Measurements from ENCODE around the gene ESR2. TPM values are rescaled to one million over a fixed set of nuclear protein-coding genes. Genes with fewer than 3 reads are reported as not detected.

Gene ESR2
- polyA plus RNA-seq, 1 of the 3 experiments (the other 2 are of a cell fraction) = 0.03 TPM

GRCh38 chr14:64194404-64194803, 99.8 kb downstream of the ESR2 start:
- no peaks in the 10 kb centered on the region for H3K79me2 ChIP-seq (ENCODE audit: insufficient read depth)
- H3F3A ChIP-seq (replicated peaks; ENCODE audit: insufficient read depth) = no peaks in the 10 kb centered on the region
- ChIA-PET POLR2A (no interaction called here), CTCF (interaction anchor here (1.5 kb wide), 2 partner anchors 100 to 395 kb away, joined by 3 read pairs; partner anchors contain the start of gene ESR2)
- H3K9me3 ChIP-seq = no peaks in the 10 kb centered on the region
- no peak overlapping the region for H3K27ac ChIP-seq (ENCODE audit: low read depth in 2 of 2, low read length in 1 of 2)
- H3K36me3 ChIP-seq (replicated peaks in 1 of 2; ENCODE audit: control insufficient read depth in 1 of 2, insufficient read depth in 2 of 2, low read length in 1 of 2) = no peaks in the 10 kb centered on the region
- no peak for TF ChIP-seq ELF1 (IDR thresholded peaks at IDR 0.05)
- no peak for TF ChIP-seq EP300 (IDR thresholded peaks at IDR 0.05; ENCODE audit: borderline replicate concordance in 1 of 2, low read depth in 1 of 2, low read length in 1 of 2)
- TF ChIP-seq, protein P1, sequence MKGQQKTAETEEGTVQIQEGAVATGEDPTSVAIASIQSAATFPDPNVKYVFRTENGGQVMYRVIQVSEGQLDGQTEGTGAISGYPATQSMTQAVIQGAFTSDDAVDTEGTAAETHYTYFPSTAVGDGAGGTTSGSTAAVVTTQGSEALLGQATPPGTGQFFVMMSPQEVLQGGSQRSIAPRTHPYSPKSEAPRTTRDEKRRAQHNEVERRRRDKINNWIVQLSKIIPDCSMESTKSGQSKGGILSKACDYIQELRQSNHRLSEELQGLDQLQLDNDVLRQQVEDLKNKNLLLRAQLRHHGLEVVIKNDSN (IDR thresholded peaks at IDR 0.05; ENCODE audit: borderline replicate concordance, low read depth) = no peak
- no peak for TF ChIP-seq YY1 (IDR thresholded peaks at IDR 0.05; ENCODE audit: low read depth)
- no peak for TF ChIP-seq FOXJ3 (CRISPR knock-in tag; IDR thresholded peaks at IDR 0.05)
- no peak for TF ChIP-seq REST (IDR thresholded peaks at IDR 0.05; ENCODE audit: low read depth, low read length)
- TF ChIP-seq JUND (IDR thresholded peaks at IDR 0.05) = no peak
- TF ChIP-seq CHD2 (IDR thresholded peaks at IDR 0.05; ENCODE audit: low read length, partially characterized antibody) = no peak
- no peak for TF ChIP-seq RCOR1 (IDR thresholded peaks at IDR 0.05; ENCODE audit: low read length)
- TF ChIP-seq, protein P2, sequence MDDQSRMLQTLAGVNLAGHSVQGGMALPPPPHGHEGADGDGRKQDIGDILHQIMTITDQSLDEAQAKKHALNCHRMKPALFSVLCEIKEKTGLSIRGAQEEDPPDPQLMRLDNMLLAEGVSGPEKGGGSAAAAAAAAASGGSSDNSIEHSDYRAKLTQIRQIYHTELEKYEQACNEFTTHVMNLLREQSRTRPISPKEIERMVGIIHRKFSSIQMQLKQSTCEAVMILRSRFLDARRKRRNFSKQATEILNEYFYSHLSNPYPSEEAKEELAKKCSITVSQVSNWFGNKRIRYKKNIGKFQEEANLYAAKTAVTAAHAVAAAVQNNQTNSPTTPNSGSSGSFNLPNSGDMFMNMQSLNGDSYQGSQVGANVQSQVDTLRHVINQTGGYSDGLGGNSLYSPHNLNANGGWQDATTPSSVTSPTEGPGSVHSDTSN (IDR thresholded peaks at IDR 0.05) = no peak
- TF ChIP-seq RFX5 (IDR thresholded peaks at IDR 0.05; ENCODE audit: low read length) = no peak
- TF ChIP-seq RAD21 (IDR thresholded peaks at IDR 0.05; ENCODE audit: low read length) = no peak
- no peak for TF ChIP-seq TEAD4 (IDR thresholded peaks at IDR 0.05; ENCODE audit: borderline replicate concordance, insufficient read depth)
- no peak overlapping the region for H3K4me2 ChIP-seq
- H2AFZ ChIP-seq (ENCODE audit: low read depth) = no peak overlapping the region
- no peaks in the 10 kb centered on the region for H3K27me3 ChIP-seq (ENCODE audit: insufficient read depth)
- no peak overlapping the region for H3K9ac ChIP-seq
- peaks cover 6 to 14% of the 10 kb centered on the region in 2 experiments; a peak in 3 of 4 replicates for H3K4me1 ChIP-seq (ENCODE audit: control insufficient read depth in 1 of 2, insufficient read depth in 2 of 2, low read depth in 1 of 2, low read length in 1 of 2)
- H3K9me2 ChIP-seq = no peaks in the 10 kb centered on the region
- no peaks in the 10 kb centered on the region for H4K20me1 ChIP-seq (ENCODE audit: insufficient read depth)
- 74% methylated on average over 3 of the region's 3 CpGs for WGBS (ENCODE audit: low lambda C conversion rate)
- no peak overlapping the region for H3K4me3 ChIP-seq (ENCODE audit: low read depth in 2 of 2, low read length in 1 of 2)
- no peak for DNase-seq

- peaks cover 6 to 14% of the 10 kb centered on the region in 2 experiments; a peak in 3 of 4 replicates for H3K4me1 ChIP-seq (ENCODE audit: control insufficient read depth in 1 of 2, insufficient read depth in 2 of 2, low read depth in 1 of 2, low read length in 1 of 2)
- H3F3A ChIP-seq (replicated peaks; ENCODE audit: insufficient read depth) = no peaks in the 10 kb centered on the region
- POLR2A ChIA-PET = no interaction called here
- no peaks in the 10 kb centered on the region for H4K20me1 ChIP-seq (ENCODE audit: insufficient read depth)
- H3K9me3 ChIP-seq = no peaks in the 10 kb centered on the region
- CTCF ChIA-PET = interaction anchor here (1.5 kb wide), 1 partner anchor 394 kb away, joined by 3 read pairs; no protein-coding TSS in a partner anchor
- H3K4me3 ChIP-seq (ENCODE audit: low read depth in 2 of 2, low read length in 1 of 2) = no peak overlapping the region
- H3K27ac ChIP-seq (ENCODE audit: low read depth in 2 of 2, low read length in 1 of 2) = no peak overlapping the region
- no peaks in the 10 kb centered on the region for H3K9me2 ChIP-seq
- H2AFZ ChIP-seq (ENCODE audit: low read depth) = no peak overlapping the region
- no peak overlapping the region for H3K9ac ChIP-seq
- no peaks in the 10 kb centered on the region for H3K79me2 ChIP-seq (ENCODE audit: insufficient read depth)
- 94% methylated on average over 2 of the region's 2 CpGs for WGBS (ENCODE audit: low lambda C conversion rate)
- no peaks in the 10 kb centered on the region for H3K27me3 ChIP-seq (ENCODE audit: insufficient read depth)
- no peak for DNase-seq
- H3K4me2 ChIP-seq = no peak overlapping the region
- no peaks in the 10 kb centered on the region for H3K36me3 ChIP-seq (replicated peaks in 1 of 2; ENCODE audit: control insufficient read depth in 1 of 2, insufficient read depth in 2 of 2, low read length in 1 of 2)
- TF ChIP-seq CHD2 (IDR thresholded peaks at IDR 0.05; ENCODE audit: low read length, partially characterized antibody) (no peak), IRF3 (IDR thresholded peaks at IDR 0.05; ENCODE audit: low read depth, low read length) (no peak), MXI1 (IDR thresholded peaks at IDR 0.05; ENCODE audit: low read depth, low read length) (no peak), RCOR1 (IDR thresholded peaks at IDR 0.05; ENCODE audit: low read length) (no peak), GATA2 (CRISPR knock-in tag; IDR thresholded peaks at IDR 0.05) (no peak), RXRA (IDR thresholded peaks at IDR 0.05; ENCODE audit: borderline replicate concordance, low read depth) (no peak), NRF1 (IDR thresholded peaks at IDR 0.05; ENCODE audit: low read depth, low read length) (no peak)
- TF ChIP-seq, protein P2 (IDR thresholded peaks at IDR 0.05) = no peak
- TF ChIP-seq, protein P1 (IDR thresholded peaks at IDR 0.05; ENCODE audit: borderline replicate concordance, low read depth) = no peak
These were observed 100.3 kb downstream of the ESR2 start for GRCh38 chr14:64193821-64194220.

Data from SK-N-SH (cell line).